T47D (cell line): ENCODE data around the gene SLF2.

Experiments
- DNase-seq, 2 experiments: peaks; one replicate each; pipeline versions ENCODE4 v3.0.0 to v3.0.0-alpha.2; 2011 to 2012; ENCODE audit warnings: low read depth in 1 of 2, low spot score in 1 of 2
- JUND ChIP-seq: IDR thresholded peaks from 2 replicates; pipeline ENCODE4 v1.6.1; 2012; ENCODE audit warnings: low read depth
- in situ Hi-C: cut with HindIII; loops from 2 replicates; pipeline ENCODE4 v1.10.0; 2016; ENCODE audit warnings: low sequenced_read_pairs, low pct_unique_long_range_greater_than_20kb

Gene SLF2

GRCh38 chr10:100913470-100913865, 705 bp downstream of the SLF2 start:
- no peak for DNase-seq
- in situ Hi-C loops = no loop called here
- no peak for TF ChIP-seq JUND

- in situ Hi-C loops = no loop called here
- no peak for DNase-seq
- TF ChIP-seq JUND = no peak
Observed at GRCh38 chr10:100917071-100917470, 4.3 kb downstream of the SLF2 start.

- no peak for TF ChIP-seq JUND
- no peak for DNase-seq
- in situ Hi-C loops = no loop called here
Observed at GRCh38 chr10:100923580-100923979, 10.8 kb downstream of the SLF2 start.

- DNase-seq = no peak
- in situ Hi-C loops = no loop called here
- TF ChIP-seq JUND = no peak
Observed at GRCh38 chr10:100927266-100927665, 14.5 kb downstream of the SLF2 start.

GRCh38 chr10:100928039-100928438, 15.3 kb downstream of the SLF2 start:
- no peak for DNase-seq
- in situ Hi-C loops = no loop called here
- no peak for TF ChIP-seq JUND

- TF ChIP-seq JUND = no peak
- peak in 1 of 2 experiments; percentile 18 for DNase-seq
- in situ Hi-C loops = no loop called here
Observed at GRCh38 chr10:100930368-100930767, 17.6 kb downstream of the SLF2 start.

- TF ChIP-seq JUND = no peak
- peak in 1 of 2 experiments; percentile 38 for DNase-seq
- in situ Hi-C loops = no loop called here
Observed at GRCh38 chr10:100934084-100934659, 21.4 kb downstream of the SLF2 start.

GRCh38 chr10:100939763-100940344, 27.1 kb downstream of the SLF2 start:
- TF ChIP-seq JUND = no peak
- in situ Hi-C loops = no loop called here
- no peak for DNase-seq

- no peak for DNase-seq
- TF ChIP-seq JUND = no peak
- in situ Hi-C loops = no loop called here
Observed at GRCh38 chr10:100942229-100942628, 29.5 kb downstream of the SLF2 start.

GRCh38 chr10:100943508-100943907, 30.7 kb downstream of the SLF2 start:
- TF ChIP-seq JUND = no peak
- in situ Hi-C loops = no loop called here
- DNase-seq = no peak

GRCh38 chr10:100945754-100946153, 33.0 kb downstream of the SLF2 start:
- in situ Hi-C loops = no loop called here
- TF ChIP-seq JUND = no peak
- no peak for DNase-seq

- in situ Hi-C loops = no loop called here
- no peak for DNase-seq
- no peak for TF ChIP-seq JUND
Observed at GRCh38 chr10:100948916-100949315, 36.2 kb downstream of the SLF2 start.

GRCh38 chr10:100960251-100960650, 47.5 kb downstream of the SLF2 start:
- DNase-seq = no peak
- in situ Hi-C loops = no loop called here
- no peak for TF ChIP-seq JUND

- in situ Hi-C loops = no loop called here
- DNase-seq = no peak
- TF ChIP-seq JUND = no peak
Observed at GRCh38 chr10:100962351-100963080, 49.8 kb downstream of the SLF2 start.
